Esophagus muscularis mucosa (tissue), 3 donors: ENCODE measurements around the gene MYCN.

Experiments
- CTCF ChIP-seq, 3 experiments: fragments of 200-600 bp in 2 of 3; fragments of 450-650 bp in 1 of 3; sonication (generic) in 2 of 3; IDR thresholded peaks; one replicate each; pipeline ENCODE4 v1.5.1; 2017 to 2019; ENCODE audit warnings: antibody characterized with exemption in 3 of 3, mild to moderate bottlenecking in 2 of 3, moderate library complexity in 1 of 3
- POLR2A ChIP-seq: fragments of 450-650 bp; IDR thresholded peaks from one replicate; pipeline ENCODE4 v1.6.1; 2017; ENCODE audit warnings: antibody characterized with exemption, moderate library complexity, mild to moderate bottlenecking, low read depth

GRCh38 chr2:15931319-15931890 is 8.9 kb upstream of the MYCN start:
- TF ChIP-seq CTCF (IDR thresholded peaks at IDR 0.05), result no peak
- TF ChIP-seq POLR2A, result no peak
